Tibial nerve (tissue), 4 donors: Measurements from ENCODE around the gene ZNF827. TPM values are rescaled to one million over a fixed set of nuclear protein-coding genes. Genes with fewer than 3 reads are reported as not detected.
"Not testable (repeated sequence)": the region's sequence is repeated elsewhere in the genome, so short reads cannot be mapped to it uniquely, and the experiment has no call there.

Experiments
- DNase-seq, 2 donors: peaks; one replicate each; pipeline ENCODE4 v3.0.0-alpha.2; 2019; ENCODE audit warnings: low spot score in 2 of 2
- H3K27ac ChIP-seq, 4 donors: fragments of 200-600 bp; sonication (generic) in 3 of 4; one replicate each; pipeline ENCODE4 v1.5.1; 2017 to 2019; ENCODE audit warnings: mild to moderate bottlenecking in 1 of 4
- H3K27me3 ChIP-seq, 2 donors: fragments of 200-600 bp; sonication (generic) in 1 of 2; one replicate each; pipeline versions ENCODE4 v1.5.1 to v1.6.0; 2017 to 2019
- H3K36me3 ChIP-seq, 3 donors: fragments of 200-600 bp; sonication (generic); one replicate each; pipeline ENCODE4 v1.5.1; 2018 to 2019
- H3K4me1 ChIP-seq, 4 donors: fragments of 200-600 bp; sonication (generic) in 3 of 4; one replicate each; pipeline ENCODE4 v1.5.1; 2017 to 2019
- H3K4me3 ChIP-seq, 4 donors: fragments of 200-600 bp; sonication (generic) in 3 of 4; one replicate each; pipeline ENCODE4 v1.5.1; 2017 to 2019; ENCODE audit warnings: mild to moderate bottlenecking in 1 of 4, moderate library complexity in 1 of 4
- H3K9me3 ChIP-seq, 4 donors: fragments of 200-600 bp; sonication (generic) in 3 of 4; one replicate each; pipeline ENCODE4 v1.5.1; 2017 to 2019
- EP300 ChIP-seq, 2 donors: sonication (generic); formaldehyde crosslinking; IDR thresholded peaks; one replicate each; pipeline ENCODE4 v1.6.1; 2017; ENCODE audit warnings: antibody characterized with exemption in 2 of 2, mild to moderate bottlenecking in 1 of 2
- POLR2A ChIP-seq, 2 donors: fragments of 450-650 bp; IDR thresholded peaks; one replicate each; pipeline ENCODE4 v1.6.1; 2017; ENCODE audit warnings: antibody characterized with exemption in 2 of 2, mild to moderate bottlenecking in 2 of 2, moderate library complexity in 2 of 2
- WGBS, 2 donors: methylation state at CpG; one replicate each; pipeline ENCODE4 v1.1.5; 2018; 5-methylcytosine and 5-hydroxymethylcytosine counted together
- total RNA-seq, 4 donors: library from RNA; depleted of rRNA; stranded (reverse); fragments of >200 nt; gene quantifications; one replicate each; pipeline ENCODE4 v1.1.0, GENCODE V29; 2016
- TF ChIP-seq, protein P1 (sequence below), 5 experiments: fragments of 200-600 bp in 3 of 5; fragments of 450-650 bp in 2 of 5; sonication (generic) in 3 of 5; IDR thresholded peaks; one replicate each; pipeline ENCODE4 v1.5.1; 2016 to 2019; ENCODE audit warnings: antibody characterized with exemption in 5 of 5, mild to moderate bottlenecking in 3 of 5, moderate library complexity in 2 of 5

ZNF827 gene
- total RNA-seq, 4 donors from 2014 or later, result 3.7 to 10.0 (median 6.4) TPM

DNA sequence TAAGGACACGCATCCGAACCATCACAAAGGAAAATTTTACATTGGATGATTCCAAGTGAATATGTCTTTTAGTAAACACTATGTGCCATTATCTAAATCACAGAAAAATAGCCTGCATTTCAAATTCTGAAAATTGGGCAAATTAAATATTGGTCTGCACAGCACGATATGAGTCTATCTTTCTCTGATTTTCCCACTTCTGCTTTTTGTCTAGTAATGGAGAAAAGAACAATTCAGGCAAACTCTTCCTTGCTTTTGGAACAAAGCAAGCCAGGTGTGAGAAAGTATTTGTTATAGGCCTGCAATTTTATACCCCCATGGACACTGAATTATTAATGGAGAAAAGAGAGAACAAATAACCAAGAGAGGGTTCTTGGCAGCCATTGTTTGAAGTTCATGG, 97.8 kb downstream of the ZNF827 start:
- no peak overlapping the region for H3K27ac ChIP-seq
- WGBS, 2 donors, result 93 to 96% methylated on average over 3 of the region's 3 CpGs

DNA sequence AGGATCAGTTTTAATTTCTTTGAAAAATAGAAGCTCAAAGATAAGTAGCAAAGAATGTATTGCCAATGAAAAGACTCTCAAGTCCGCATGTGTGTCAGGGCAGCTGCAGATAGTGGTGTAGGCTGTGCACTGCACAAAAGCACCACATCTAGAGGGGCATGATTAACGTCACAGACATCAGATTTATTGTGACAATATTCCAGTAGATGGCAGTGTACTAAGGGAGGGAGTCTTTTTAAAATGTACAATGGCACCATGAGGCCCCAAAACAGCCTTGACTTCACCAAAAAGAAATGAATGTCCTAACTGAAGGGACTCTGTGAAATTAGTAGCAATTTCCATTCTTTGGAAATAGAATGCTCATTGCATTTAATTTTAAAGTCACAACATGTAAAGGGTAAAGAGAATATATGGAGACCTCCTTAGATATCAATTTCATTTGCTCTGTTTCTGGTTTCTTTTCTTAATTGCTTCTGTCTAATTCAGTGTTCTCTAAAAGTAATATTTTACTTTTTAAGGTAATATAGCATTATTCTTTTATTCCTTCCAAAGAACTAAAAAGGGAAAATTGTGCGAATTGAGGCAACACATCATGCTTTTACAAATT, 98.4 kb downstream of the ZNF827 start:
- TF ChIP-seq POLR2A (IDR thresholded peaks at IDR 0.05), result no peak
- TF ChIP-seq, protein P1, sequence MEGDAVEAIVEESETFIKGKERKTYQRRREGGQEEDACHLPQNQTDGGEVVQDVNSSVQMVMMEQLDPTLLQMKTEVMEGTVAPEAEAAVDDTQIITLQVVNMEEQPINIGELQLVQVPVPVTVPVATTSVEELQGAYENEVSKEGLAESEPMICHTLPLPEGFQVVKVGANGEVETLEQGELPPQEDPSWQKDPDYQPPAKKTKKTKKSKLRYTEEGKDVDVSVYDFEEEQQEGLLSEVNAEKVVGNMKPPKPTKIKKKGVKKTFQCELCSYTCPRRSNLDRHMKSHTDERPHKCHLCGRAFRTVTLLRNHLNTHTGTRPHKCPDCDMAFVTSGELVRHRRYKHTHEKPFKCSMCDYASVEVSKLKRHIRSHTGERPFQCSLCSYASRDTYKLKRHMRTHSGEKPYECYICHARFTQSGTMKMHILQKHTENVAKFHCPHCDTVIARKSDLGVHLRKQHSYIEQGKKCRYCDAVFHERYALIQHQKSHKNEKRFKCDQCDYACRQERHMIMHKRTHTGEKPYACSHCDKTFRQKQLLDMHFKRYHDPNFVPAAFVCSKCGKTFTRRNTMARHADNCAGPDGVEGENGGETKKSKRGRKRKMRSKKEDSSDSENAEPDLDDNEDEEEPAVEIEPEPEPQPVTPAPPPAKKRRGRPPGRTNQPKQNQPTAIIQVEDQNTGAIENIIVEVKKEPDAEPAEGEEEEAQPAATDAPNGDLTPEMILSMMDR (IDR thresholded peaks at IDR 0.05), result peak in 2 of 5 experiments; percentile 14 to 25
- no peak for TF ChIP-seq EP300 (IDR thresholded peaks at IDR 0.05)
- Histone ChIP-seq H3K4me3 (no peak overlapping the region), H3K4me1 (no peaks in the 10 kb centered on the region), H3K27ac (no peak overlapping the region), H3K36me3 (no peaks in the 10 kb centered on the region), H3K27me3 (no peaks in the 10 kb centered on the region), H3K9me3 (no peaks in the 10 kb centered on the region)
- no peak for DNase-seq
- WGBS, 2 donors, result 69 to 74% methylated on average over 3 of the region's 3 CpGs

More for the DNA sequence above, 97.8 kb downstream of the ZNF827 start:
- no peak for DNase-seq
- no peak overlapping the region for H3K4me3 ChIP-seq
- H3K36me3 ChIP-seq, result no peaks in the 10 kb centered on the region
- H3K9me3 ChIP-seq, result no peaks in the 10 kb centered on the region
- no peaks in the 10 kb centered on the region for H3K27me3 ChIP-seq
- no peaks in the 10 kb centered on the region for H3K4me1 ChIP-seq
- TF ChIP-seq EP300 (IDR thresholded peaks at IDR 0.05), result no peak
- TF ChIP-seq, protein P1 (IDR thresholded peaks at IDR 0.05), result no peak
- no peak for TF ChIP-seq POLR2A (IDR thresholded peaks at IDR 0.05)

- Histone ChIP-seq H3K4me1 (no peaks in the 10 kb centered on the region), H3K27me3 (no peaks in the 10 kb centered on the region), H3K4me3 (no peak overlapping the region), H3K27ac (no peak overlapping the region), H3K9me3 (no peaks in the 10 kb centered on the region), H3K36me3 (no peaks in the 10 kb centered on the region)
- 46 to 55% methylated on average over 10 of the region's 10 CpGs for WGBS, 2 donors
- TF ChIP-seq, protein P1 (IDR thresholded peaks at IDR 0.05), result no peak
- TF ChIP-seq POLR2A (IDR thresholded peaks at IDR 0.05) (no peak), EP300 (IDR thresholded peaks at IDR 0.05) (no peak)
- no peak for DNase-seq
Observed at GRCh38 chr4:145839151-145839550, 99.5 kb downstream of the ZNF827 start.

DNA sequence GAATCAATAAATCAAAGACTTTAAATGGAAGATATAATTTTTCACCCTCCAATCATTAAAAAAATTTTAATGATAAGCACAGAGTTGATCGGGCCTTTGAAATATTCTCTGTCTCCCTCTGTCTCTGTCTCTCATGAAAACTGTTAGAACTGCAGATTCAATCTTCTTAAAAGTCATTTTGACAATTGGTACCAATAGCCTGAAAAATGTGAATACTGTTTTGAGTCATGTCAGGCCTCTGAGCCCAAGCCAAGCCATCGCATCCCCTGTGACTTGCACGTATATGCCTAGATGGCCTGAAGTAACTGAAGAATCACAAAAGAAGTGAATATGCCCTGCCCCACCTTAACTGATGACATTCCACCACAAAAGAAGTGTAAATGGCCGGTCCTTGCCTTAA, 106.2 kb downstream of the ZNF827 start:
- H3K27ac ChIP-seq, H3K9me3 ChIP-seq, H3K4me3 ChIP-seq, DNase-seq, H3K4me1 ChIP-seq, H3K36me3 ChIP-seq, H3K27me3 ChIP-seq: not testable (repeated sequence)
- 92 to 93% methylated on average over 4 of the region's 4 CpGs for WGBS, 2 donors

GRCh38 chr4:145830699-145831098, 107.9 kb downstream of the ZNF827 start:
- Histone ChIP-seq H3K4me3 (no peak overlapping the region), H3K27ac (no peak overlapping the region), H3K9me3 (no peaks in the 10 kb centered on the region), H3K36me3 (no peaks in the 10 kb centered on the region), H3K4me1 (no peaks in the 10 kb centered on the region), H3K27me3 (no peaks in the 10 kb centered on the region)
- TF ChIP-seq EP300 (IDR thresholded peaks at IDR 0.05), result no peak
- no peak for TF ChIP-seq POLR2A (IDR thresholded peaks at IDR 0.05)
- TF ChIP-seq, protein P1 (IDR thresholded peaks at IDR 0.05), result no peak
- DNase-seq, result no peak
- WGBS, 2 donors, result 78 to 81% methylated on average over 3 of the region's 3 CpGs
